ENCODE results near the gene L3MBTL2.
"Not testable (repeated sequence)": the region's sequence is repeated elsewhere in the genome, so short reads cannot be mapped to it uniquely, and the experiment has no call there.

L3MBTL2 gene

DNA sequence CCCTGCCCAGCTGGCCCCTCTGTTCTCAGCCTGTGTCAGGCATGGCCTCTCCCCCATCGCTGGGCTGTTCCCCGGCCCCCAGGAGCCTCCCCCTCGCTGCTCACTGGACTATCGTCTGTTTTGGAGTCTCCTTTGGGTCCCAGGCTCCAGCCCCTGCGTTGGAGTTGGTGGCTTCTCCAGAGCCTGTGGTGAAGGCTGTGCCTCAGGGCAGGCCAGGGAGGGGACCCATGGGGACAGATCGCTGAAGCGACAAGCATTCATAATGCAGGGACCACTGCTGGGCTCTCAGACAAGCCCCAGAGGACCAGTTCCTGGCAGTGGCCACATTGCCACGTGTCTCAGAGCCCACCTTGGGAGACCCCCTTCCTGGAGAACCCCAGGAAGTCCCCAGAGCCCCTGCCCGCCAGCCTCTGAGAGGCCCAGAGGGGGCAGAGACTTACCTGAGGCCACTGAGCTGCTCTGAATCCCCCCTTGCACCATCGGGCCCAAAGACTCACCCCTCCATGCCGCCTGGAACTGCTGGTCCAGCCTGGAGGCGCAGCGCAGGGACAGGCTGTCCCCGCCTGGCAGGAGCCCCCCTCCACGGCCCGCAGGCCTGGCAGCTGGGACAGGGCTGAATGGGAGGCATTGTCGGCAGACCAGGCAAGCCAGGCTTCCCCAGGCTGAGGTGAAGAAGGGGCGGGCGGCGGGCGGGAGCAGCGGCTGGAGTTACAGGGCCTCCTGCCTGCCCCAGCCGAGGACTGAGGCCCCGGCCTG, 35.4 kb downstream of the L3MBTL2 start, which contains the start of gene CHADL:
CHADL (minus strand) TSS at position 555 of the 756 bp plus-strand sequence; CDS start at position 505, 50 bp downstream.
- no peak for DNase-seq (ENCODE audit: low read depth in 2 of 2)

DNA sequence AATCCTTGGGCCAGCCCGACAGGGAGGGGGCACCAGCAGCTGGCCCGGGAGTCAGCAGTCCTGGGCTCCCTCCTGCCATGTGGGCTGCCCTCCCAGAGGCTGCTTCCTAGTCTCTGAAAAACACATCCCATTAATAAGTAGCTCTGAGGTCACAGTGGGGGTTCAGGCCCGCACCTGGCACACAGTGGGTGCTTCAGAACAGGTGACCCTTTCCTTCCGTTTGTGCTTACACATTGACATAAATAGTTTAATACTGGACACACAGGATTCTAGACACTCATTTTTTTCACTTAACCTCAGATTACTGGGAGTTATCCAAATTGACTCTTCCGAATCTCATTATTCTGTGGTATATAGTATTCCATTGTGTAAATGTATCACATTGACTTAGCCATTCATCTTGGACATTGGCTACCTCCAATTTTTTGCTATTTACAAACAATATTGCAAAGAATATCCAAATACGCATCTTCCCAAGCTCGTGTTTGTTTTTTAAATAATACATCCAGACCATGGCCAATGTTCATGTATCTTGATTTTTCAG, 36.1 kb downstream of the L3MBTL2 start:
- DNase-seq (ENCODE audit: low read depth in 2 of 2), result no peak

DNA sequence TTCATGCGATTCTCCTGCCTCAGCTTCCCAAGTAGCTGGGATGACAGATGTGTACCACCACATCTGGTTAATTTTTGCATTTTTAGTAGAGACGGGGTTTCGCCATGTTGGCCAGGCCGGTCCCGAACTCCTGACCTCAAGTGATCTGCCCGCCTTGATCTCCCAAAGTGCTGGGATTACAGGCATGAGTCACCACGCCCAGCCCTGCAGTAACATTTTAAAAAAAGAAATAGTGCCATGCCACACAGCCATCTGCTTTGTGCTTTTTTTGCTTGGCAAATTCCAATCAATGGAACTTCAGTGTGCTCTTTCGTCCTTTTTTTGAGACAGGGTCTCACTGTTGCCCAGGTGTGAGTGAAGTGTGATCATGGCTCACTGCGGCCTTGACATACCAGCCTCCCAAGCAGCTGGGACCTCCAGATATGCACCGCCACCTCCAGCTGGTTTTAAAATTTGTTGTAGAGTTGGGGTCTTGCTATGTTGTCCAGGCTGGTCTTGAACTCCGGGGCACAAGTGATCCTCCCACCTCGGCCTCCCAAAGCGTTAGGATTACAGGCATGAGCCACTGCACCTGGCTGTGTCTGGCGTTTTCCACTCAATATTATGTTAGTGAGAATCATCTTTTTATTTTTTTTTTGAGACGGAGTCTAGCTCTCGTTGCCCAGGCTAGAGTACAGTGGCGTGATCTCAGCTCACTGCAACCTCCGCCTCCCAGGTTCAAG, 37.4 kb downstream of the L3MBTL2 start:
- DNase-seq (ENCODE audit: low read depth in 2 of 2), result no peak

DNA sequence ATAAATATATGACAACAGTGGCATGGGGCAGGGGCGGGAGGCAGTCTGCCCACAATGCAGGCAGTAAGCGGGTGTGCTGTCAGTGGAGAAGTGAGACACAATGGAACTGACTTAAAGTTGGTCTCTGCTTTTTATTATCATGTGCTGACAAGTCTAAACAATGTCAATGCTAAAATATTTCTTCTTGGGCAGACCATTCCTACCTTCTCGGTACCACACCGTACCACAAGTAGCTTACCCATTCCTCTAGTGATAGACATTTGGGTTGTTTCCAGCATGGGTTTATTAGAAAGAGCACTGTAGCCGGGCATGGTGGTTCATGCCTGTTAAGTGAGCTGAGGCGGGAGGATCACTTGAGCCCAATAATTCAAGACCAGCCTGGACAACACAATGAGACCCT, 38.2 kb downstream of the L3MBTL2 start:
- DNase-seq (ENCODE audit: low read depth in 2 of 2), result no peak

GRCh38 chr22:41245917-41246499, 40.9 kb downstream of the L3MBTL2 start:
- no peak for DNase-seq (ENCODE audit: low read depth in 2 of 2)

GRCh38 chr22:41247703-41248102, 42.6 kb downstream of the L3MBTL2 start:
- DNase-seq (ENCODE audit: low read depth in 2 of 2), result no peak

DNA sequence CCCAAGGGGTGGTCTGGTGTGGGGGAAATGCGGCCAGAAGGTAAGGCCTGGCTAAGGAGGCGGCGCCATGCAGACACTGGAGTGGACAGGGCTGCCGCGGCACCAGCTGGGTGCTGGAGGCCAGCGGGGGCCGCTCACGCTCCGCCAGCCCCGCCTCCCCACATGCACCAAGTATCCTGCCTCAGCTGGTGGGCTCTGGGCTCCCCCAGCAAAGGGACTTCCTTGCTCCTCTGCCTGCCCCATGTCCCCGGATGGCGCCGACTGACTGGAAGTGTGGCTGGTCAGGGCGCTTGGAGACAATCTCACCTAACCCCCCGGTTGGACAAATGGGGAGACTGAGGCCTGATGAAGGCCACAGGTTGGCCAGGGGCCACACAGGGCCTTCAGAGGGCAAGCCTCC, 43.2 kb downstream of the L3MBTL2 start:
- no peak for DNase-seq (ENCODE audit: low read depth in 2 of 2)

DNA sequence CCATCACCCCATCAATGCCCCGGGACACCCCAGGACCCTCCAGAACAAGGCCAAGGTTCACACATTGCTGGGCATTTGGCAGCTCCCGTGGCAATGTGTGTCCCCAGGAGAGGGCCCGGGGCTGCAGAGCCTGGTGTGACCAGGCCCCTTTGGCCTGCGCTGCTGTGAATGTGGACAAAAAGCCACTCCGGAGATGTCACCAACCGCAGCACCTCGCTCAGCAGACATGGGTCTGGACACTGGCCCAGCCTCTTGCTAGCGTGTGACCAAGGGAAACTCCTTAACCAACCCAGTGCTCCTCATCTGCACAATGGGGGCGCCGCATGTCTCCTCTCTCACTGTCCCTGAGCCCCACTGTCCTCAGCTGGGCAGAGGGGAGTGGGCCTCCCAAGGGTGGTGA, 43.6 kb downstream of the L3MBTL2 start:
- no peak for DNase-seq (ENCODE audit: low read depth in 2 of 2)

DNA sequence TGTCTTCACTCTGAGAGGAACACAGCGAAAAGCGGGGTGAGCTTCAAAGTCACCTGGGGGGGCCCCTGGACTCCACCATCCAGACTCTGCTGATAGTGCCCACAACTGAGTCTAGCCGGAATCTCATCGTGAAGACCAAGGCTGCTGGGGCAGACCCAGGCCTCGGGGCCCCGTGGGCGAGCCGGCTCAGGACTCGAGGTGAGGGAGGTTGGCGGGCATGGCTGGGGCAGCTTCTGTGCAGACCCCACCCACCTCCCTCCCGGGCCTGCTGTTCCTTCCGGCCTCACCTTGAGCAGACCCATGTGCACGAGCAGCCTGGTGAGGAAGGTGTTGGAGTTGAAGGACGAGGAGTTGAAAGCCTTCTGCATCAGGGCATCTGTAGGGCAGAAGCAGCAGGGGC, 44.3 kb downstream of the L3MBTL2 start:
- no peak for DNase-seq (ENCODE audit: low read depth in 2 of 2)

GRCh38 chr22:41250127-41250526, 45.0 kb downstream of the L3MBTL2 start:
- DNase-seq (ENCODE audit: low read depth in 2 of 2), result no peak

- no peak for DNase-seq (ENCODE audit: low read depth in 2 of 2)
Measured at GRCh38 chr22:41252365-41252764, 47.3 kb downstream of the L3MBTL2 start.

DNA sequence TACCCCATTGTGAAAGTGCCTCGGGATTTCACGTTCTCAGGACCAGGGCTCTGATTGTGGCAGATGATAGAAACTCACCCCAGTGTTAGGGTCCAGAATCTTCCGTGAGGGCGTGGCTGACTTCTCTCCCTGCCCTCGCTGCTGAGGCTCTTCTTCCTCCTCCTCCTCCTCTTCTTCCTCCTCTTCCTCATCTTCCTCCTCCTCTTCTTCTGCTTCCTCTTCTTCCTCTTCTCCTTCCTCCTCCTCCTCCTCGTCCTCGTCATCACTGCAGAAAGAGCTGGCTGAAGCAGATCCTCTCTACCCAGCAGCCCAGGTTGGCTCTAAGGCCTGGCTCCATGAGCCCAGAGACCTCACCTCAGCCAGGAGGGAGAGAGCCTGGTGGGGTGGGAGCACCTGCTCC, 49.1 kb downstream of the L3MBTL2 start:
- DNase-seq (ENCODE audit: low read depth in 2 of 2), result no peak

DNA sequence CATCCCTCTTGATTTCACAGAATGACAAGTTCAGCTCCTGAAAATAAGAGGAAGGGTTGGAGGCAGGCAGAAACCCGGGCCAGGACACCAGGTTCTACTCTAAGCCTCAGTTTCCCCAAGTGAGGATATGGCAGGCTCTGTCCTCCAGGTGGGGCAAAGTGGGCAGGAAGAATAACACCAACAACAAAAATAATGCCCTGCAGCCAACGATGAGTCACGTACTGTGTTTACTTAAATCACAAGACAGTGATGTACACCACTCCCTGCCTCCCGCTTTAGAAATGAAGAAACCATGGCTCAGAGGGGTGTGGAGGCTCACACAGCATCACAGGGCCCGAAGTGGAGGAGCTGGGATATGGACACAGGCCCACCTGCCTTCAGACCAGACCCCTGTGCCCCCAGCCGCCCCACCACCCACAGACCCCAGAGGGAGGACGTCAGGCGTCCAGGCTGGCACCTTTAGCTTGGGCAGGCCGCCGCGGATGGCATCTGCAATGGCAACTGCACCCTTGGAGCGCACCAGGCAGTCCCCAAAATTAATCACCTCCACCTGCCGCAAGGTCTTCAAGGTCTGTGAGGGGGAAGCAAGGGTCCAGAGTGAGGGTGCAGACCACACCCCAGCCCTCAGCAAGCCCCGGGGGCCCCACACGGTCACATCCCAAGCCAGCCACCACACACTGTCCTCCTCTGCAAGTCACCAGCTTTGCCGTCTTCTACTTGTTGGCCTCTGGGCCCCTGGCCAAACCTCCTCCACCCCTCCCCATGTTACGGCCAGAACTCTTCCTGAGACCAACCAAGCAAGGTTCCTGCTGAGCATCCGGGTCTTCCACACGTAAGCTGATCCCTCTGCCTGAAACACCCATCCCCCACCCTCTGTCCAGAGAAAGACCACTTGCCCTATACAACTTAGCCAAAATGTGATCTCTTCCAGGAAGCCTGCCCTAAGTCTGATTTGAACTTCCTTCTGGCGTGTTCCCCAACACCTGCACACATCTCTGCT, 51.4 kb downstream of the L3MBTL2 start:
- DNase-seq (ENCODE audit: low read depth in 2 of 2), result no peak

DNA sequence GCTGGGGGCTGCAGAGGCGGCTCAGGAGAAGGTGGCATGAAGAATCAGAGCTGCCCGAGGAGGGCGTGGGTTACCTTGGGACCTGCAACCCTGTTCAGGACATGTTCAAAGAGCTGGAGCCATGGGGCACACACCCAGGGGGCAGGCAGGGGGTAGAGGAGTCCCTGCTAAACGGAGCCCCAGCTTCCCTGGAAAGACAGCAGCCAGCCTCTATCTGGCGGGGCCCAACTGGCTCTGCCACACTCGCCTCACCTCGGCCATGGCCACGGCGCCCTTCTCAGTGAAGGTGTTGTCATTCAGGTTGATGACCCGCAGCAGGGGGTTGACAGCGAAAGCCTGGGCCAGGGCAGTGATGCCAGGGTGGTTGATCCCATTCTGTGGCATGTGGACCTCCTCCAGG, 52.6 kb downstream of the L3MBTL2 start:
- no peak for DNase-seq (ENCODE audit: low read depth in 2 of 2)

DNA sequence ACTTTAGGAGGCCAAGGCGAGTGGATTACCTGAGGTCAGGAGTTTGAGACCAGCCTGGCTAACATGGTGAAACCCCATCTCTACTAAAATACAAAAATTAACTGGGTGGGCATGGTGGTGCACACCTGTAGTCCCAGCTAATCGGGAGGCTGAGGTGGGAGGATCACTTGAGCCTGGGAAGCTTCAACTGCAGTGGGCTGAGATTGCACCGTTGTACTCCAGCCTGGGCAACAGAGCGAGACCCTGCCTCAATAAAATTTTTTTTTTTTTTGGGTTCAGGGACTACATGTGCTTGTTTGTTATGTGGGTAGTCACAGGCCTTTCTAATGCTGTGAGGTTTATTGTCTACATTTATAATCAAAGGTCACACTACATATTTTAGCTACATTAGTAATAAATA, 54.6 kb downstream of the L3MBTL2 start:
- DNase-seq (ENCODE audit: low read depth in 2 of 2), result not testable (repeated sequence)

DNA sequence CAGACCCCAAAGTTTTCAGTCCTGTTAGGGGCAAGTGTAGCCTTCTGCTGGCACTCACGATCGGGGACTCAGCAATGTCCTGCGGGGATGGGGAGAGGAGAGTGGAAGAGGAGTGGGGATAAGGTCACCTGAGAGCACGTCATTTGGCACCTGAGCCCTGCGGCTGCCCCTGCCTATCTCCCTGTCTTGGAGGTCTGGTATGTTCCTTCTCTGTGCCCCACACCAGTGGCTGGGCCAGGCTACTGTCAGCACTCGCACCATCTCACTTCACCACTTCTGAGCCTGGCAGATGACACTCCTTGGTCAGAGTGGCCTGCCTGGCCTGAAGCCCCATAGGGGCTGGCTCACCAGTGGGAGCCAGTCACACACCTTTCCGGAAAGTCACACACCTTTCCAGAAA, 55.8 kb downstream of the L3MBTL2 start:
- DNase-seq (ENCODE audit: low read depth in 2 of 2), result no peak

DNA sequence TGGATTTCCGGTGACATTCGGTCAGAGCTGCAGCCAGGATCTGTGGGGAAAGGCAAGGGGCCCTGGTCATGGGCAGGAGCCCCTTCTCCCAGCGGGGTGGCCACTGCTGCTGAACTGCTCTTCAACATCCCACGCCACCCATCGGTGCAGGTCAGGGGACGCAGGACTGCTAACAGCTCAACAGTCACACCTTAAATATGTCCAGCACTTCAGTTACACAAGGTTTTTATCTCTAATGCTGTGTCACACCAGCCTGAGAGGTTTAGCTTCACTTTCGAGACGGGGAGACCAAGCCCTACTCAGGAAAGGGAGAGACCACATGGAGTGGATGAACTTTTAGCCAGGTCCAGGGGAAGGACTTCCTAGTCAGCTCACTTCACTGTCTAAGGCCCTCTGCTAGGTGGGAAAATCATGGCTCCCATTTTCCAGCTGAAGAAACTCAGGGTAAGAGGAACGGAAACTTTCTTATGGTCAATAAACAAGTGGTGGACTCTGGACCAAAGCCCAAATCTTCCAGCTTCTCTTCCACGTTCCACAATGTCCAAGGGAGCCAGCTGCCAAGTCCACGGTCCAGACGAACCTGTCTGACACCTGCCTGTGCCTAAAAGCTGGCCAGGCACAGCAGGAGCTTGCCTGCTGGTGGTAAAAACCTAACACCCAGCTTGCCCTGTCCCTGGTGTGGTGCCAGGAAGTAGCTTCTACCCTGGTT, 56.6 kb downstream of the L3MBTL2 start:
- DNase-seq (ENCODE audit: low read depth in 2 of 2), result no peak

DNA sequence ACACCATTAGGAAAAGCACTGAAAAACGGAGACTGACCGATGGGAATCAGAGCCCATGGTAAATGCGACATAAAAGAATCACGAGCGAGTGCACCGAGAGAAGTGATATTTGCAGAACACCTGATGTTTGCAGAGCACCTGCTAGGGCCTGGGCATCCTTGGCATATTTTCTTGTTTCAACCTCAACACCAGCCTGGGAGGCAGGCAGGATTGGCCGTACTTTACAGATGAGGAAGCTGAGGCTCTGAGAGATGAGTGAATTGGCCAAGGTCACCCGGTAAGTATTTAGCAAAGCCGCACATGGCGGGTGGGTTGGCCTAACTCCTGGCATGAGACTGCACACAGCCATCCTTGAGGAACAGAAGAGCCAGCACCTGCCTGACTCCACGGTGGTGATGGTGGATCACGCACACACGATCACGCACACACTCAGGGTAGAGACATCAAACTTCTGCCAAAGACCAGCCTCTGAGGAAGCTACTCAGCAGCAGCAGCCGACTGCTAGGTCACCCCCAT, 57.2 kb downstream of the L3MBTL2 start:
- no peak for DNase-seq (ENCODE audit: low read depth in 2 of 2)

- DNase-seq (ENCODE audit: low read depth in 2 of 2), result no peak
Measured at GRCh38 chr22:41263704-41264103, 58.6 kb downstream of the L3MBTL2 start.

DNA sequence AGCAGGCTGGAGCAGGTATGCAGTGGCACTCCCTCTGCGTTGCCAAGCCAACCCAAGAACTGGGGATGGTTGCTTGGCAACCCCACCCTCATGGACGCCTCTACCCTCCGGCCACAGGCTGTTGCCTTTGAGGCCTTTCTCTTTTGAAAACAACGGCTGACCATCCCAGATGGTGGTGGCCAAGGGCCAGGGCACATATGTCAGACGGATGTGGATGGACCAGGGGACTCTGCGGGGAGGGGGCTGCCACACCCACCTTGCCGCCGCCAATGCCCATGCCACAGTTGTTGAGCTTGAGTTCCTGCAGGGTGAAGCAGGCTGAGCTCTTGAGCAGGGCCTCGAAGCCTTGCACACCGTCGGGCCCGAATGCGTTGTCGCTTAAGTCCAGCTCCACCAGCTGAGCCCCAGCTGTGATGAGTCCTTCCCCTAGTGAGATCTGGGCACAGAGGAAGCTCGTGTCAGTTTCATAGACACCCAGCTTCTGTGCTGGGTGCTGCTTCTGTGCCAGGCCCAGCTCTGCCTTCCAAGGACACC, 59.4 kb downstream of the L3MBTL2 start:
- DNase-seq (ENCODE audit: low read depth in 2 of 2), result no peak

Measured in stimulated activated CD4-positive, alpha-beta T cell treated with anti-CD3 and anti-CD28 coated beads, Interleukin-4, amount 100 ng/mL, for 48 hours (primary cell).